ENCODE results near the gene KIF4A. TPM values are rescaled to one million over a fixed set of nuclear protein-coding genes. Genes with fewer than 3 reads are reported as not detected.

KIF4A gene
- total and polyA plus RNA-seq, 2 of the 13 experiments (the other 11 are each of a cell fraction or from before 2014, with no cell fraction given): 9.4 to 28.2 TPM

- TF ChIP-seq CEBPZ (IDR thresholded peaks at IDR 0.05; ENCODE audit: low read length) (no peak), ZNF75D (CRISPR knock-in tag; IDR thresholded peaks at IDR 0.05; ENCODE audit: borderline replicate concordance) (no peak), ZKSCAN1 (IDR thresholded peaks at IDR 0.05; ENCODE audit: low read length) (no peak), KLF11 (CRISPR knock-in tag; IDR thresholded peaks at IDR 0.05) (no peak), ZNF160 (CRISPR knock-in tag; IDR thresholded peaks at IDR 0.05) (no peak), ZNF614 (CRISPR knock-in tag; IDR thresholded peaks at IDR 0.05; ENCODE audit: borderline replicate concordance) (no peak), U2AF2 (IDR thresholded peaks at IDR 0.05; ENCODE audit: low read depth, low read length) (no peak), ZSCAN21 (CRISPR knock-in tag; IDR thresholded peaks at IDR 0.05; ENCODE audit: borderline replicate concordance) (no peak), SSRP1 (CRISPR knock-in tag; IDR thresholded peaks at IDR 0.05) (no peak), ELF4 (CRISPR knock-in tag; IDR thresholded peaks at IDR 0.05; ENCODE audit: borderline replicate concordance) (no peak), ZNF441 (CRISPR knock-in tag; IDR thresholded peaks at IDR 0.05; ENCODE audit: borderline replicate concordance) (no peak), GLI4 (CRISPR knock-in tag; IDR thresholded peaks at IDR 0.05; ENCODE audit: borderline replicate concordance) (no peak), HNF4A (CRISPR knock-in tag; IDR thresholded peaks at IDR 0.05) (0 out of 2 replicates have a peak, but pooled peaks have one; percentile 11), ZNF781 (CRISPR knock-in tag; IDR thresholded peaks at IDR 0.05; ENCODE audit: borderline replicate concordance, not compliant biosample characterization) (no peak), ISL2 (CRISPR knock-in tag; IDR thresholded peaks at IDR 0.05) (no peak), TCF7 (IDR thresholded peaks at IDR 0.05; ENCODE audit: low read depth) (peak; percentile 44; the same call in 1 of the 2 replicates)
- TF ChIP-seq, protein P1, sequence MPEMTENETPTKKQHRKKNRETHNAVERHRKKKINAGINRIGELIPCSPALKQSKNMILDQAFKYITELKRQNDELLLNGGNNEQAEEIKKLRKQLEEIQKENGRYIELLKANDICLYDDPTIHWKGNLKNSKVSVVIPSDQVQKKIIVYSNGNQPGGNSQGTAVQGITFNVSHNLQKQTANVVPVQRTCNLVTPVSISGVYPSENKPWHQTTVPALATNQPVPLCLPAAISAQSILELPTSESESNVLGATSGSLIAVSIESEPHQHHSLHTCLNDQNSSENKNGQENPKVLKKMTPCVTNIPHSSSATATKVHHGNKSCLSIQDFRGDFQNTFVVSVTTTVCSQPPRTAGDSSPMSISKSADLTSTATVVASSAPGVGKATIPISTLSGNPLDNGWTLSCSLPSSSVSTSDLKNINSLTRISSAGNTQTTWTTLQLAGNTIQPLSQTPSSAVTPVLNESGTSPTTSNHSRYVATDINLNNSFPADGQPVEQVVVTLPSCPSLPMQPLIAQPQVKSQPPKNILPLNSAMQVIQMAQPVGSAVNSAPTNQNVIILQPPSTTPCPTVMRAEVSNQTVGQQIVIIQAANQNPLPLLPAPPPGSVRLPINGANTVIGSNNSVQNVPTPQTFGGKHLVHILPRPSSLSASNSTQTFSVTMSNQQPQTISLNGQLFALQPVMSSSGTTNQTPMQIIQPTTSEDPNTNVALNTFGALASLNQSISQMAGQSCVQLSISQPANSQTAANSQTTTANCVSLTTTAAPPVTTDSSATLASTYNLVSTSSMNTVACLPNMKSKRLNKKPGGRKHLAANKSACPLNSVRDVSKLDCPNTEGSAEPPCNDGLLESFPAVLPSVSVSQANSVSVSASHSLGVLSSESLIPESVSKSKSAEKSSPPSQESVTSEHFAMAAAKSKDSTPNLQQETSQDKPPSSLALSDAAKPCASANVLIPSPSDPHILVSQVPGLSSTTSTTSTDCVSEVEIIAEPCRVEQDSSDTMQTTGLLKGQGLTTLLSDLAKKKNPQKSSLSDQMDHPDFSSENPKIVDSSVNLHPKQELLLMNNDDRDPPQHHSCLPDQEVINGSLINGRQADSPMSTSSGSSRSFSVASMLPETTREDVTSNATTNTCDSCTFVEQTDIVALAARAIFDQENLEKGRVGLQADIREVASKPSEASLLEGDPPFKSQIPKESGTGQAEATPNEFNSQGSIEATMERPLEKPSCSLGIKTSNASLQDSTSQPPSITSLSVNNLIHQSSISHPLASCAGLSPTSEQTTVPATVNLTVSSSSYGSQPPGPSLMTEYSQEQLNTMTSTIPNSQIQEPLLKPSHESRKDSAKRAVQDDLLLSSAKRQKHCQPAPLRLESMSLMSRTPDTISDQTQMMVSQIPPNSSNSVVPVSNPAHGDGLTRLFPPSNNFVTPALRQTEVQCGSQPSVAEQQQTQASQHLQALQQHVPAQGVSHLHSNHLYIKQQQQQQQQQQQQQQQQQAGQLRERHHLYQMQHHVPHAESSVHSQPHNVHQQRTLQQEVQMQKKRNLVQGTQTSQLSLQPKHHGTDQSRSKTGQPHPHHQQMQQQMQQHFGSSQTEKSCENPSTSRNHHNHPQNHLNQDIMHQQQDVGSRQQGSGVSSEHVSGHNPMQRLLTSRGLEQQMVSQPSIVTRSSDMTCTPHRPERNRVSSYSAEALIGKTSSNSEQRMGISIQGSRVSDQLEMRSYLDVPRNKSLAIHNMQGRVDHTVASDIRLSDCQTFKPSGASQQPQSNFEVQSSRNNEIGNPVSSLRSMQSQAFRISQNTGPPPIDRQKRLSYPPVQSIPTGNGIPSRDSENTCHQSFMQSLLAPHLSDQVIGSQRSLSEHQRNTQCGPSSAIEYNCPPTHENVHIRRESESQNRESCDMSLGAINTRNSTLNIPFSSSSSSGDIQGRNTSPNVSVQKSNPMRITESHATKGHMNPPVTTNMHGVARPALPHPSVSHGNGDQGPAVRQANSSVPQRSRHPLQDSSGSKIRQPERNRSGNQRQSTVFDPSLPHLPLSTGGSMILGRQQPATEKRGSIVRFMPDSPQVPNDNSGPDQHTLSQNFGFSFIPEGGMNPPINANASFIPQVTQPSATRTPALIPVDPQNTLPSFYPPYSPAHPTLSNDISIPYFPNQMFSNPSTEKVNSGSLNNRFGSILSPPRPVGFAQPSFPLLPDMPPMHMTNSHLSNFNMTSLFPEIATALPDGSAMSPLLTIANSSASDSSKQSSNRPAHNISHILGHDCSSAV (CRISPR knock-in tag; IDR thresholded peaks at IDR 0.05; ENCODE audit: borderline replicate concordance): no peak
- TF ChIP-seq, protein P2, sequence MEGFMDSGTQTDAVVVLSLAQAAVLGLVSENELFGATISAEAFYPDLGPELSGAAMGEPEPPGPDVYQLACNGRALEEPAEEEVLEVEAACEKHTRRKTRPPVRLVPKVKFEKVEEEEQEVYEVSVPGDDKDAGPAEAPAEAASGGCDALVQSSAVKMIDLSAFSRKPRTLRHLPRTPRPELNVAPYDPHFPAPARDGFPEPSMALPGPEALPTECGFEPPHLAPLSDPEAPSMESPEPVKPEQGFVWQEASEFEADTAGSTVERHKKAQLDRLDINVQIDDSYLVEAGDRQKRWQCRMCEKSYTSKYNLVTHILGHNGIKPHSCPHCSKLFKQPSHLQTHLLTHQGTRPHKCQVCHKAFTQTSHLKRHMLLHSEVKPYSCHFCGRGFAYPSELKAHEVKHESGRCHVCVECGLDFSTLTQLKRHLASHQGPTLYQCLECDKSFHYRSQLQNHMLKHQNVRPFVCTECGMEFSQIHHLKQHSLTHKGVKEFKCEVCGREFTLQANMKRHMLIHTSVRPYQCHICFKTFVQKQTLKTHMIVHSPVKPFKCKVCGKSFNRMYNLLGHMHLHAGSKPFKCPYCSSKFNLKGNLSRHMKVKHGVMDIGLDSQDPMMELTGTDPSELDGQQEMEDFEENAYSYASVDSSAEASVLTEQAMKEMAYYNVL (CRISPR knock-in tag; IDR thresholded peaks at IDR 0.05; ENCODE audit: borderline replicate concordance): no peak
These were observed 35.0 kb upstream of the KIF4A start (continued) for GRCh38 chrX:70254909-70255308.

All from HepG2 (cell line).